Measurements from ENCODE around the gene RBM33.

- TF ChIP-seq, protein P1, sequence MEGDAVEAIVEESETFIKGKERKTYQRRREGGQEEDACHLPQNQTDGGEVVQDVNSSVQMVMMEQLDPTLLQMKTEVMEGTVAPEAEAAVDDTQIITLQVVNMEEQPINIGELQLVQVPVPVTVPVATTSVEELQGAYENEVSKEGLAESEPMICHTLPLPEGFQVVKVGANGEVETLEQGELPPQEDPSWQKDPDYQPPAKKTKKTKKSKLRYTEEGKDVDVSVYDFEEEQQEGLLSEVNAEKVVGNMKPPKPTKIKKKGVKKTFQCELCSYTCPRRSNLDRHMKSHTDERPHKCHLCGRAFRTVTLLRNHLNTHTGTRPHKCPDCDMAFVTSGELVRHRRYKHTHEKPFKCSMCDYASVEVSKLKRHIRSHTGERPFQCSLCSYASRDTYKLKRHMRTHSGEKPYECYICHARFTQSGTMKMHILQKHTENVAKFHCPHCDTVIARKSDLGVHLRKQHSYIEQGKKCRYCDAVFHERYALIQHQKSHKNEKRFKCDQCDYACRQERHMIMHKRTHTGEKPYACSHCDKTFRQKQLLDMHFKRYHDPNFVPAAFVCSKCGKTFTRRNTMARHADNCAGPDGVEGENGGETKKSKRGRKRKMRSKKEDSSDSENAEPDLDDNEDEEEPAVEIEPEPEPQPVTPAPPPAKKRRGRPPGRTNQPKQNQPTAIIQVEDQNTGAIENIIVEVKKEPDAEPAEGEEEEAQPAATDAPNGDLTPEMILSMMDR (IDR thresholded peaks at IDR 0.05) = no peak
- no peak for TF ChIP-seq POLR2A (IDR thresholded peaks at IDR 0.05)
These were observed 101.3 kb downstream of the RBM33 start for GRCh38 chr7:155745737-155746136.
